Left ventricle myocardium inferior (tissue), 1 donor: ENCODE measurements around the gene NKX2-8. TPM values are rescaled to one million over a fixed set of nuclear protein-coding genes. Genes with fewer than 3 reads are reported as not detected.
A peak's percentile ranks its signal among the peaks of the same experiment; 100 is the strongest.

Source experiments
- DNase-seq: peaks from one replicate; pipeline ENCODE4 v3.0.0-alpha.2; 2020
- H3K27ac ChIP-seq: fragments of 200-600 bp; replicated peaks from 2 replicates; pipeline ENCODE4 v1.8.0; 2021
- H3K27me3 ChIP-seq: fragments of 200-600 bp; 2 replicates; pipeline ENCODE4 v1.8.0; 2021; ENCODE audit warnings: low read depth
- H3K36me3 ChIP-seq: fragments of 200-600 bp; 2 replicates; pipeline ENCODE4 v1.8.0; 2021
- H3K4me1 ChIP-seq: fragments of 200-600 bp; 2 replicates; pipeline ENCODE4 v1.8.0; 2021
- H3K4me3 ChIP-seq: fragments of 200-600 bp; 2 replicates; pipeline ENCODE4 v1.8.0; 2021; ENCODE audit warnings: mild to moderate bottlenecking, moderate library complexity
- H3K9me3 ChIP-seq: fragments of 200-600 bp; replicated peaks from 2 replicates; pipeline ENCODE4 v1.8.0; 2021
- intact Hi-C: fragments of 100-400 bp; cut with micrococcal nuclease; formaldehyde crosslinking; loops from one replicate; pipeline ENCODE4 v1.11.0; 2022
- total RNA-seq: library from RNA; stranded (reverse); fragmentation: NEBNext Ultra II Directional; extraction: Animal tissue kit (Norgen Biotek cat#: 25700); gene quantifications from one replicate; pipeline ENCODE4 v1.2.1, GENCODE V29; 2021
- TF ChIP-seq, protein P1 (sequence below): fragments of 200-600 bp; IDR thresholded peaks from 2 replicates; pipeline ENCODE4 v1.8.0; 2021; ENCODE audit warnings: antibody characterized with exemption, mild to moderate bottlenecking, borderline replicate concordance
- donor health status: DM: no; HTN: yes; CAD: no; lungs with severe emphysema.

NKX2-8 gene
- total RNA-seq, 1 donor from 2014 or later = not detected

DNA sequence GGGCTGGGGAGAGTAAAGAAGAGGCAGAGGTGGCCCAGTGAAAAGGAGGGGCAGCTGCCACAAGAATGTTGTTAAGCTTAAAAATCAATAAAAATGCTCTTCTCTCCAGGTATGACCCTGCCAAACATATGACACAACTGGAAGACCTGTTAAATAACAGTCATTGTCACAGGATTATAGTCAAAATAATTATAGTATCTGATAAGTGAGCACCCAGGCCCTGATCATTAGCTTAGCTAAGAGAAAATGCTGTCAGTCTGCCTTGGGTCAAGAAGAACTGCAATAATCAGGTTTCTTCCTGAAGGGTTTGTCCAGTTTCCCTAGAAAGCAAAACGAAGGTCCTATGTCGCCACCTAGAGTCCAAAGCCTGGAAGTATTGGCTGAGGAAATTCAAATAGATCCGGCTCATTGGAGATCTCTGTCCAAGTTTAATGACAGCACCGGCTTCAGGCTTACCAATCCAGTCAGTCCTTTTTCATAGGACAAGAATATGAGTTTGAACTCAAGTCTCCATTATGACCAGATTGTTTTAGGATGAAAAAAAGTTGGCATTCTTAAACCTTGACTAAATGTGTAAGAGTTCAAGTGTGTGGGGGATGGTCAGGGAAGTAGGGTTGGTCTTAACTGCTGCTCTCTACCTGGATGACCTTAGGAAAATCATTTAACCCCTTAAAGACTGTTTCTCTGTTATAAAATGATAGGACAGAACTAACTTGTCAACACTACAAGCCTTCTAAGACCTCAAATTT is 22.5 kb upstream of the NKX2-8 start:
- H3K4me1 ChIP-seq = no peaks in the 10 kb centered on the region
- peaks cover 2% of the 10 kb centered on the region for H3K9me3 ChIP-seq
- TF ChIP-seq, protein P1, sequence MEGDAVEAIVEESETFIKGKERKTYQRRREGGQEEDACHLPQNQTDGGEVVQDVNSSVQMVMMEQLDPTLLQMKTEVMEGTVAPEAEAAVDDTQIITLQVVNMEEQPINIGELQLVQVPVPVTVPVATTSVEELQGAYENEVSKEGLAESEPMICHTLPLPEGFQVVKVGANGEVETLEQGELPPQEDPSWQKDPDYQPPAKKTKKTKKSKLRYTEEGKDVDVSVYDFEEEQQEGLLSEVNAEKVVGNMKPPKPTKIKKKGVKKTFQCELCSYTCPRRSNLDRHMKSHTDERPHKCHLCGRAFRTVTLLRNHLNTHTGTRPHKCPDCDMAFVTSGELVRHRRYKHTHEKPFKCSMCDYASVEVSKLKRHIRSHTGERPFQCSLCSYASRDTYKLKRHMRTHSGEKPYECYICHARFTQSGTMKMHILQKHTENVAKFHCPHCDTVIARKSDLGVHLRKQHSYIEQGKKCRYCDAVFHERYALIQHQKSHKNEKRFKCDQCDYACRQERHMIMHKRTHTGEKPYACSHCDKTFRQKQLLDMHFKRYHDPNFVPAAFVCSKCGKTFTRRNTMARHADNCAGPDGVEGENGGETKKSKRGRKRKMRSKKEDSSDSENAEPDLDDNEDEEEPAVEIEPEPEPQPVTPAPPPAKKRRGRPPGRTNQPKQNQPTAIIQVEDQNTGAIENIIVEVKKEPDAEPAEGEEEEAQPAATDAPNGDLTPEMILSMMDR = peak; percentile 80
- intact Hi-C loops = no loop called here
- H3K36me3 ChIP-seq = no peaks in the 10 kb centered on the region
- no peak for DNase-seq
- H3K27me3 ChIP-seq = peaks cover 65% of the 10 kb centered on the region
- H3K4me3 ChIP-seq = no peak overlapping the region
- H3K27ac ChIP-seq = no peak overlapping the region

GRCh38 chr14:36600431-36600830 is 18.0 kb upstream of the NKX2-8 start:
- H3K27ac ChIP-seq = no peak overlapping the region
- H3K27me3 ChIP-seq = peaks cover 72% of the 10 kb centered on the region
- H3K4me1 ChIP-seq = no peaks in the 10 kb centered on the region
- DNase-seq = no peak
- no peak overlapping the region for H3K4me3 ChIP-seq
- H3K36me3 ChIP-seq = no peaks in the 10 kb centered on the region
- H3K9me3 ChIP-seq = no peaks in the 10 kb centered on the region
- TF ChIP-seq, protein P1 = no peak
- intact Hi-C loops = no loop called here

GRCh38 chr14:36591482-36591881 is 9.1 kb upstream of the NKX2-8 start:
- TF ChIP-seq, protein P1 = no peak
- no peak overlapping the region for H3K27ac ChIP-seq
- H3K36me3 ChIP-seq = no peaks in the 10 kb centered on the region
- H3K4me3 ChIP-seq = no peak overlapping the region
- peaks cover 100% of the 10 kb centered on the region for H3K27me3 ChIP-seq
- H3K9me3 ChIP-seq = no peaks in the 10 kb centered on the region
- intact Hi-C loops = no loop called here
- no peaks in the 10 kb centered on the region for H3K4me1 ChIP-seq
- no peak for DNase-seq

DNA sequence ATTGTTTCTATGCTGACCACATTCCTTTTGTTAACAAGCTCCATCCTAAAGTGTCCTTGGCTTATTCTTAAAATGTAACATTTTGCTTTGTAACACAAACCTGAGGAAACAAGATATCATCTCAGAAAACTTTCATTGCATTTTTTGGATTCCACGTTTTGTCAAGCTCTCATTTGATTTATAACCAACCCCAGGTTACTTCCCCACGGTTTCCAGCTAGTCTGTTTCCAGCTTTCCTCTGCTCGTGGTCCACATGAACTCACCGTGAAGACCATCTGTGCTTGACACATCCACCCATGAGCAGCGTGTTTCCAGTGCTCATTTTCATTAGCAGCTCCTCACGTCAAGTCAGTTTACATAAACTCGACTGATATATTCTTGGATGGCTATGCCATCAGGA is 6.4 kb upstream of the NKX2-8 start:
- TF ChIP-seq, protein P1 = no peak
- H3K4me3 ChIP-seq = no peak overlapping the region
- no peaks in the 10 kb centered on the region for H3K36me3 ChIP-seq
- no peak overlapping the region for H3K27ac ChIP-seq
- H3K9me3 ChIP-seq = no peaks in the 10 kb centered on the region
- H3K27me3 ChIP-seq = peaks cover 100% of the 10 kb centered on the region
- H3K4me1 ChIP-seq = peaks cover under 1% of the 10 kb centered on the region
- no peak for DNase-seq
- intact Hi-C loops = no loop called here

GRCh38 chr14:36588119-36588518 is 5.7 kb upstream of the NKX2-8 start:
- peaks cover 7% of the 10 kb centered on the region for H3K4me1 ChIP-seq
- H3K27ac ChIP-seq = no peak overlapping the region
- H3K4me3 ChIP-seq = no peak overlapping the region
- intact Hi-C loops = no loop called here
- H3K27me3 ChIP-seq = peaks cover 100% of the 10 kb centered on the region
- H3K36me3 ChIP-seq = no peaks in the 10 kb centered on the region
- no peaks in the 10 kb centered on the region for H3K9me3 ChIP-seq
- no peak for DNase-seq
- TF ChIP-seq, protein P1 = no peak
